NCI-H1105 (cell line): ENCODE data around the gene MTA1.
A peak's percentile ranks its signal among the peaks of the same experiment; 100 is the strongest.

ENCODE experiments used
- DNase-seq: peaks from one replicate; lab custom pipeline; 2025; lab: John Stamatoyannopoulos, UW

MTA1 gene

DNA sequence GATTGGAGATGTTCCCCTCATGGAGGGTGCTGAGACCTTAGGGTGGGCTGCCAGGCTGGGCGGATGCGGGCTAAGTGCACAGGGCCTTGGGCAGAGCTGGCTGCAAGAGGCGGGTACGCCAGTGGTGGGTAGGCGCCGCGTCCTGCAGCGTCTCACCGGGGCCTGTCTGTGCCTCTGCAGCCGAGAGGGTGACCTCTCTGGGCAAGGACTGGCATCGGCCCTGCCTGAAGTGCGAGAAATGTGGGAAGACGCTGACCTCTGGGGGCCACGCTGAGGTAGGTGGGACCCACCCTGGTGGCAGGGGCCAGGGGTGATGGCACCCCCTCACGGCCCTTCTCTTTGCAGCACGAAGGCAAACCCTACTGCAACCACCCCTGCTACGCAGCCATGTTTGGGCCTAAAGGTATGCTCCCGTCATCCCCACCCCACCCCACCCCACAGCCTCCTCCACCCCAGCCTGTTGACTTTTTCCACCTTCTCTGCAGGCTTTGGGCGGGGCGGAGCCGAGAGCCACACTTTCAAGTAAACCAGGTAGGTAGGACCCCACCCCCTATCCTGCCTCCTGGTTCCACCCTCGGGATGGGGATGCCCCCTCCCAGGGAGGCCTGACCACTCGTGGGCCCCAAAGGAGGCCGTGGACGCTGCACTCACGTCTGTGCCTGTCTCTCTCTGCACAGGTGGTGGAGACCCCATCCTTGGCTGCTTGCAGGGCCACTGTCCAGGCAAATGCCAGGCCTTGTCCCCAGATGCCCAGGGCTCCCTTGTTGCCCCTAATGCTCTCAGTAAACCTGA is 68.6 kb downstream of the MTA1 start:
- no peak for DNase-seq

DNA sequence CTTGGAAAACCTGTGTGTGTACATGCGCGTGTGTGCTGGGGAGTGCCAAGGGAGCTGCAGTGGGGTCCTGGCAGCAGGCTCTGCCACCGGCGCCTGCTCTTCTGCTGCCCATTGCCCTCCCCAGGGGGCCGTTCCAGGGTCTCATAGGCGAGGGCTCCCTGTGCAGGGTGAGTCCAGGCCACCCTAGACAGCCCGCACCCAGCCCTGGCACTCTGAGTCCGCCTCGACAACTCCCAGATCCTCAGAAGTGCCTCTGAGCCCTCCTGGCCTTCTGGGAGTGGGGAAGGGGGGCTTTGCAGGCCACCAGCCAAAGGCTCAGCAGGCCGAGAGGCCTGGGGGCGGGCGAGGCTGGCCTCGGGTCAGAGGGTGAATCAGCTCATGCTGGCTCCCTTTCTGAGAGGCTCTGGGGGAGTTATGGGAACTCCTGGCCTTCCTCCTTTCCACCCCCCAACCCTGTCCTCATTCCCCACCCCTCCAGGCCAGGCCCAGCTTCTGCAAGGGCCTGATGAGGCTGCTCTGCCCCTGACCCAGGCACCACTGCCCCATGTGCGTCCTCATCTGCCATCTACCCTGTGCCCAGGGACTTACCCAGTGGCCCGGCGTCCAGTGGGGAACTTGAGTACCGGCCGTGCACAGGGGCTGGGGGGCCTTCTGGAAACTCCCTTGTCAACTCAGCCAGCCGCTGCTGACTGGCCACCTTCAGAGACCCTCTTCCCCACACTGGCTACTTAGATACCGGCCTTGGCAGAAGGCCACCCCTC is 69.3 kb downstream of the MTA1 start:
- DNase-seq, result no peak

GRCh38 chr14:105489542-105490266 is 70.1 kb downstream of the MTA1 start:
- peak; percentile 88 for DNase-seq

DNA sequence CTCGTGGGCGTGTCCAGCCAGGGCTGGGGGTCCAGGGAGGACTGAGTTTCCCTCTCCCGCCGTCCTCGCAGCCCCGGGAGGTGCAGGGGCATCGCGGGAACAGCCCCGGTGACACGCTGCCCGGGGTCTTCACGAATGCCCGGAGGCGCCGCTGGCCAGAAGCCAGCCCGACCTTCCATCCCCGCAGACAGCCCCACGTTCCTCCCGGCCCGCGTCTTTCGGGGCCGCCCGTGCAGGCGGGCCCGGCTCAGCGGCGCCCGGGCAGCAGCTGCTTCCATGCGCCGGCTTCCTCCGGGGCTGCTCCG is 70.6 kb downstream of the MTA1 start:
- no peak for DNase-seq

GRCh38 chr14:105490572-105491365 is 71.1 kb downstream of the MTA1 start, which contains the start of gene TEDC1:
TSS of gene TEDC1 (plus strand) at chr14:105491246. CDS start at chr14:105491376, 130 bp downstream.
- peak; percentile 100 for DNase-seq

DNA sequence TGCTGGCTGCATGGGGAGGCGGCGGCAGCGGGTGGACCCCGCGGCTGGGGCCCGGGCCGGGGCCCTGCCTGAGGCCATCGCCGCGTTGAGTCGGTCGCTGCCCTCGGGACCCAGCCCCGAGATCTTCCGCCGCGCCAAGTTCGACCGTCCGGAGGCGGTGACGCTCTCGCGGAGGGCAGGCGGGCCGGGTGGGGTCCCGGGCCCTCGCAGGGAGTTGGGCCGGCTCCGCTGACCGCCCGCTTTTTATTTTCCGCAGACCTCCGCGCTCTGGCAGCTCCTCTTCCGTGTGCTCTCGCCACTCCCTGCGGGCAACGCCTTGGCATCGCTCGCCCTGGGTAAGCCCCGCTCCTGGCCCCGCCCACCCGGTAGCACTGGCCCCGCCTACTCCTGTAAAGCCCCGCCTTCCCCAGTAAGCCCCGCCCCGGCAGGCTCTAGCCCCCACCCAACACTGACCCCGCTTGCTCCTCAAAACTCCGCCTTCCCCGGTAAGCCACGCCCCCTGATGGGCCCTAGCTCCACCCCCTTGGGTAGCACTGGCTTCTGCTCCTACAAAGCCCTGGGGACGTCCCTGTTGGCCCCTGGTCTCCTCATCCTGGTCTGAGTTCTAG is 71.8 kb downstream of the MTA1 start:
- peak; percentile 51 for DNase-seq

- no peak for DNase-seq
Observed at GRCh38 chr14:105492031-105492970, 72.7 kb downstream of the MTA1 start.

- no peak for DNase-seq
Observed at GRCh38 chr14:105492971-105493871, 73.6 kb downstream of the MTA1 start.

- DNase-seq, result no peak
Observed at GRCh38 chr14:105493921-105494605, 74.4 kb downstream of the MTA1 start.

- no peak for DNase-seq
Observed at GRCh38 chr14:105494606-105494929, 74.9 kb downstream of the MTA1 start.

- DNase-seq, result no peak
Observed at GRCh38 chr14:105495101-105495989, 75.7 kb downstream of the MTA1 start.

- DNase-seq, result no peak
Observed at GRCh38 chr14:105495990-105496830, 76.6 kb downstream of the MTA1 start.

DNA sequence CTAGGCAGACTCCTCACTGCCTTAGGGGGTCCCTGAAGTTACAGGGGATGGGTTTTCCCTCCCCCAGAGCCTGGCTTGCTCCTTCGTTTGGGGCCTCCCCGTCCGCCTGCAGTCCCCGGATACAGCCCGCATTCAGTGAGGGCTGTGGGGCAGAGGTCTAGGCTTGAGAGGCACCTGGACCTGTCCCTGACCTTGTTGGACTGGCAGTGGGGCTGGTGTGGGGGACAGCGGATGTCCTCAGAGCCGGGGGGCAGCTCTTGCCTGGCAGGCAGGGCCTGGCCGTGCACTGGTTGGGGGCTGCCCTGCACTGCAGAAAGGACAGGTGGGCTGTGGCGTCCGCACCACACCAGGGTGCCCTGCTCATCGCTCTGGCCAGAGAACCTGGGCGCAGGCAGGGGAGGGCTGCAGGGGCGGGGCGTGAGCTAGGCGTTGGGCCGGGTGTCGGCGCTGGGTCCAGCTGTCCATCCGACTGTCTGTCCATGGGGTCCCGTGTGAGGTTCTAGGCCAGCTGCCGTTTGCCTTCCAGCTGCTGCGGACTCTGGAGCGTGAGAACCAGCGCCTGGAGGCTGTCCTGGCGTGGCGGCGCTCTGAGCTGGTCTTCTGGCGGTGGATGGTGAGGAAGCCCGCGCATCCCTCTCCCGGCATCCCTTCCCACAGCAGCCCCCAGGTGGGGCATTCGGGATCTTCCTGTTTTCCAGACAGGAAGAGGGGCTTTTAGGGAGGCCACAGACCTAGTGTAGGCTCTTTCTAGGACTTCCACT is 77.4 kb downstream of the MTA1 start:
- DNase-seq, result no peak

GRCh38 chr14:105497671-105498429 is 78.2 kb downstream of the MTA1 start:
- DNase-seq, result no peak
